ELR (cell line): Measurements from ENCODE around the gene THRA.

ENCODE experiments used
- DNase-seq: peaks from one replicate; pipeline ENCODE4 v3.0.0-alpha.2; 2015; ENCODE audit warnings: low read depth

THRA gene

DNA sequence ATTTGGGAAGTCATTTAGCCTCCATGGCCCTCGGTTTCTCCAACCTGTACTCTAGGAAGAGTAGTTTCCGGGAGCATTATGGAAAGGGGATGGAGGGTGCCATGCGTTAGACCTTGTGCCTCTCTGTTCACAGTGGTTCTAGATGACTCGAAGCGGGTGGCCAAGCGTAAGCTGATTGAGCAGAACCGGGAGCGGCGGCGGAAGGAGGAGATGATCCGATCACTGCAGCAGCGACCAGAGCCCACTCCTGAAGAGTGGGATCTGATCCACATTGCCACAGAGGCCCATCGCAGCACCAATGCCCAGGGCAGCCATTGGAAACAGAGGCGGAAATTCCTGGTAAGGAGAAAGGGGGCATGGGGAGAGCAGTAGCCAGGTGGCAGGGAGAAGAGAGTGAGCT lies 21.7 kb downstream of the THRA start:
- no peak for DNase-seq

DNA sequence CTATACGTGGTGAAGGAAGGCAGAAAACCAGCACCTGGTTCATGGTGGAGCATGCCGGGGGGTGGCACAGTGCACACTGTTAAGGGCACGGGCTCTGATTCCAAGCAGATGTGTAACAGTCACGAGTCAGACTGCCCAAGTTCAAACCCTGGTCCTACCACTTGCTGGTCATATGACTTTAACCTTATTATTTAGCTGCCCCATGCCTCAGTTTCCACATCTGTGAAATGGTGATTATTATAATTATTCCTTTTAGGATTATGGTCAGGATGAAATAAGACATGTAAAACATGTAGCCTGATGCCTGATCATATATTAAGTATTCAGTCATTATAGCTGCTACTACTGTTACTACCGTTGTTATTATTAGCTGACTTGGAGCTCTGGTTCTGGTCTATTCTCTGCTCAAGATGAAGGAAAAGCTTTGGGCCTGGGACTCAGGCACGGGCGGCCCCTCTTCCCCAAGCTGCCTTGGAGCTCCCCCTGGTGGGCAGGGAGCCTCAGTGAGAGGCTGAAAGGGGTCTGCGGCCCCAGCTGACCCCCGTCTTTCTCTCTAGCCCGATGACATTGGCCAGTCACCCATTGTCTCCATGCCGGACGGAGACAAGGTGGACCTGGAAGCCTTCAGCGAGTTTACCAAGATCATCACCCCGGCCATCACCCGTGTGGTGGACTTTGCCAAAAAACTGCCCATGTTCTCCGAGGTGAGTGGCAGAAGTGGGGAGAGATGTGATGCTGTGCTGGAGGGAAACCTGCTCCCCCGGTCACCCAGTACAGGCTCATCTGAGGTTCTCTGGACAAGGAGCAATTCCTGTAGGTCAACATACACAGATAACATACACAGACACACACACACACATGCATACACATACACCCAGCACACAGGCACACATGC lies 23.6 kb downstream of the THRA start:
- peak; percentile 64 for DNase-seq

DNA sequence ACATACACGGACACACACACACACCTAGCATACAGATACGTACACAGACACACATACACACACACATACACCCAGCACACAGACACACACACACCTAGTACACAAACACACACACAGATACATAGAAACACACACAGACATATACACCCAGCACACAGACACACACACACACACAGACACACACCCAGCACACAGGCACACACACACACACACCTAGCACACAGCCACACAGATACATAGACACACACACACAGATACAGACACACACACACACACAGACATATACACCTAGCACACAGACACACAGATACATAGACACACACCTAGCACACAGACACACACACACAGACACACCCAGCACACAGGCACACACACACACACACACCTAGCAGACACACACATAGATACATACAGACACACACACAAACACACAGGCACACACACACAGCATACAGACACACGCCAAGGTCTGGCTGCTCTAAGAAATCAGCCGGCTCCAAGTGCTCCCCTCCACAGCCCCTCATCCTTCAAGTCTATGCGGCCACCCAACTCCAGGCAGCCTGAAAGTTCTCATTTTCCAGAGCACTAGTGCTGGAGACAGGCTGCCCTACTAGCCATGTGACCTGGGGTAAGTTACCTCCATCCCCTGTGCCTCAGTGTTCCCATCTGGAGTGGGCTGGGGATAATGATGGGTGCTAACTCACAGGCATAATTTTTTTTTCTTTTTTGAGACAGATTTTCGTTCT lies 24.5 kb downstream of the THRA start:
- no peak for DNase-seq

DNA sequence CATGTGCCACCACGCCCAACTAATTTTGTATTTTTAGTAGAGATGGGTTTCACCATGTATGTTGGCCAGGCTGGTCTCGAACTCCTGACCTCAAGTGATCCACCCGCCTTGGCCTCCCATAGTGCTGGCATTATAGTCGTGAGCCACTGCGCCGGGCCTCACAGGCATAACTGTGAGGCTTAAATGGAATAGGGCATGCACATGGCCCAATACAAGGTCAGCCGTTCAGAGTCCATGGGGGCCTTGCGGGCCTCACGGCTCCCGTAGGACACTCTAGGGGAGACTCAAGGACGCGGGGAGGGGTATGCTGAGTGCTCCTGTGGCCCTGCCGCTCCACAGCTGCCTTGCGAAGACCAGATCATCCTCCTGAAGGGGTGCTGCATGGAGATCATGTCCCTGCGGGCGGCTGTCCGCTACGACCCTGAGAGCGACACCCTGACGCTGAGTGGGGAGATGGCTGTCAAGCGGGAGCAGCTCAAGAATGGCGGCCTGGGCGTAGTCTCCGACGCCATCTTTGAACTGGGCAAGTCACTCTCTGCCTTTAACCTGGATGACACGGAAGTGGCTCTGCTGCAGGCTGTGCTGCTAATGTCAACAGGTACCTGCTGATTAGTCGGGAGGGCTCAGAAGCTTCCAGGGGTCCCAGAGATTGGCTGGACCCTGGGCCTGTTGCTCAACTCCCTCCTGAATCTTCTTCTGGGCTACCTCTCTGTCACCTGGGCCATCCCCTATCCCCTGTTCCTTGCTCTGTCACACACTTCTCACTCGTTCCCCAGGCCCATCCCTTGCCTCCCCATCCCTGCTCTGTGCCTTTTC lies 25.3 kb downstream of the THRA start:
- DNase-seq, result no peak

DNA sequence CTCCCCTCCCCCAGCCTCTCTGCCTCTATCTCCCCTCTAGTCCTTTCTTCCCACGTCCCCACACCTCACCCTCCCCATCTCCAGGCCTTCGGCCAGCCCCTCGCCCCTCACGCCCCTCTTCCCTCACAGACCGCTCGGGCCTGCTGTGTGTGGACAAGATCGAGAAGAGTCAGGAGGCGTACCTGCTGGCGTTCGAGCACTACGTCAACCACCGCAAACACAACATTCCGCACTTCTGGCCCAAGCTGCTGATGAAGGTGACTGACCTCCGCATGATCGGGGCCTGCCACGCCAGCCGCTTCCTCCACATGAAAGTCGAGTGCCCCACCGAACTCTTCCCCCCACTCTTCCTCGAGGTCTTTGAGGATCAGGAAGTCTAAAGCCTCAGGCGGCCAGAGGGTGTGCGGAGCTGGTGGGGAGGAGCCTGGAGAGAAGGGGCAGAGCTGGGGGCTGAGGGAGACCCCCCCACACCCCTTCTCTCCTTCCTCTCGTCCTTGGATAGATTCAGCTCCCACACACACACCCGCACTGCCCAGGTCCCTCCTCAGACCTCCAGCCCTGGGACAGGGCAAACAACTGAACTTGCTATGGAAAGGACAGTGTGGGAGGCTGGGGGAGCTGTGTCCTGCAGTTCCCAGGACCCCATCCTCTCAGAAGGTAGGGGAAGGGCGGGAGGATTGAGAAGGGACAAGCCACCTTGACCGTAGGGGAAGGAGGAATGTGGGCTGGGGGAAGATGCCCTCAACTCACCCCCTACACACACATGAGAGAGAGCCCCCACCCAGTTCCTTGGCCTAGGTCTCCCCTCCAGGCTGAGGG lies 26.5 kb downstream of the THRA start:
- DNase-seq, result no peak

DNA sequence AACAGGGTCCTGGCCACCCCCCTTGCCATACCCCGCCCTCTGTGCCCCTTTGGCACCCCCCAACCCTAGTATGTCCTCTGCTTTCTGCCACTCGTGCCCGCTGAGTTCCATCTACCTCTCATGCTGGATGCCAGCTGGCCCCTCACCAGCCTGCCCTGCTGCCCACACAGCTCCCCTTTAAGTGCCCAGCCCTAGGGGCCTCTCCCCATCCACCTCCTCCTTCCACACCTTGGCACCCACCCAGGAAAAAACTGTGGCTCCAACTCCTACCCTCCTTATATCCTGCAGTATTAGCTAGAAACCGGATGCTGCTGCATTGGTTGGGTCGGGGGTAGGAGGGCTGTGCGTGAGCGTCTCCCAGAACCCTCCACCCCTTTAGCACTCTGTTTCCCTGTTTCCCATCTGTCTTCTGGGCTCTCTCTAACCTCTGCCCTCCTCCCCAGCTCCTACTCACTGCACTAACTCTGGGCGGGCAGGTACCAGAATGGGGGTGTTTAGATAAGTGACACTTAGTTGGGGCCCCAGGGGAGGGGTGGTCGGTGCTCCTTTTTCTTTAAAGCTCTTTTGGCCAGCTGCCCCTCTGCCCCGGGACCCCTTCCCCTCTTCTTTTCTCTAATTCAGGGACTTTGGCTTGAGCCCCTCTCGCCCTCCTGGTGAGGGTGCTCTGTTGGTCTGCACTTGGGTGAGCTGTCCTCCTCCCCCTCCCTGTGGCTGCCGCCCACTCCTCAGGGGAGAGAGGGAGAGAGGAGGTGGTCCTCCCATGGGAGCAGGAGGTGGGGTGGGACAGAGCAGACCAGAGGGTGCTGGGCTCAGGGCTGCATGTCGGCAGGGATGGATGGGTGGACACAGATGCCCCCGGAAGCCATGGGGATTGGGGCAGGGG lies 27.7 kb downstream of the THRA start:
- DNase-seq, result no peak

DNA sequence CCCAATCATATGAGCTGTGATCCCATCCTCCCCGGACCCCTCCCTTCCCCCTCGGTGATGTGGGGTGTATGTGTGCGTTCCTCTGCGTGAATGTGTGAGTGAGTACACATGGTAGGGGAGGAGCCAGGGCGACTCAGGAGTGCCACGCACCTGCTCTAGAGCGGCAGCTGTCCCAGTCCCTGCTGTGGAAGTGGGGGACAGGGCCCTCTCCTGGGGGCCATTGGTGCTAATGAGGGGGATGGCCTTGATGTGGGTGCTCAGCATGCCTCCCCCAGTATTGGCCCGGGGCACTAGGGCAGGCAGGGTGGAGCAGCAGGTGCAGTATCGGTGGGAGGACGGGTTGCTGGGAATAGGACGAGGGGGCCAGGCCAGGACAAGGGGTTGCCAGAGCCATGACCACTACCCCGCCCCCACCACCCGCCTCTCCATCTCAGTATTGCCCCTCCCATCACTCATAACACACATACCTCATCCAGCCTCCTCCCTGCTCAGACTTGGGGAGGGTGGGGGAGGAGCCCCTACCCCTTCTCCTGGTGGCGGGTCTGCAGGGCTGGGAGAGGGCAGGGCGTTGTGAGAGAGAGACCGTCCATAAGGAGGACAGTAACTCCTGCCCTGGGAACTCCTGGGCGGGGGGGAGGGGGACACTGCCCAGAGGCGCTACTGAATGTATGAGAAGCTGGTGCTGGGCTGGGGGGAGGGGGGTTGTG lies 29.1 kb downstream of the THRA start:
- DNase-seq, result no peak

DNA sequence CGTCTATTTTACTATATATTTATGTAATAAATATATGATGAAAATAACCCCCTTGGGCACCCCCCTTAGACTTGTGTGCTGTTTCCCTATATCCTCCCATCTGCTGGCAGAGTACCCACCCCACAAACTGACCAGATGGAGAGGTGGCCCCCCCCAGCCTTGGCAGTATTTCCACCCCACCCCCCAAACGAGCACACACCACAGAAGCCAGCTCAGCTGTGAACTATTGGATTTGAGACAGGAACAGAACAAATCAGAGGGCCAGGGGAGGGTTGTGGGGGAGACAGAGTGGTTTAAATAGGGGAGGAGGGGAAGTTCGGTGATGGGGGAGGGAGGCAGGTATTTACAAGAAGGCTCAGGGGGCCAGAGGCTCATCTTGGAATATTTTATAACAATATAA lies 29.8 kb downstream of the THRA start:
- no peak for DNase-seq

DNA sequence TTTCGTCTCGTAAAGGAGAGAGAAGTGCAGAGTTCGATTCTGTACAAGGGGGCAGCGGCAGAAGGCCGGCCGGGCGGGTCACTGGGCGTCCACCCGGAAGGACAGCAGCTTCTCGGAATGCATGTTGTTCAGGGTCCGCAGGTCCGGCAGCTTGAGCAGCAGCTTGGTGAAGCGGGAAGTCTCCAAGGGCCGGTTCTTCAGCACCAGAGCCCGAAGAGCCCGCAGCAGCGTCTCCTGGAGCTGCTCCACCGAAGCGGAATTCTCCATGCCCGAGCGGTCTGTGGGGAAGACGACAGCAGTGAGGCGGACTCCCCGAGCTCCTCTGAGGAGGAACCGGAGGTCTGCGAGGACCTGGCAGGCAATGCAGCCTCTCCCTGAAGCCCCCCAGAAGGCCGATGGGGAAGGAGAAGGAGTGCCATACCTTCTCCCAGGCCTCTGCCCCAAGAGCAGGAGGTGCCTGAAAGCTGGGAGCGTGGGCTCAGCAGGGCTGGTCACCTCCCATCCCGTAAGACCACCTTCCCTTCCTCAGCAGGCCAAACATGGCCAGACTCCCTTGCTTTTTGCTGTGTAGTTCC lies 30.3 kb downstream of the THRA start:
- no peak for DNase-seq

DNA sequence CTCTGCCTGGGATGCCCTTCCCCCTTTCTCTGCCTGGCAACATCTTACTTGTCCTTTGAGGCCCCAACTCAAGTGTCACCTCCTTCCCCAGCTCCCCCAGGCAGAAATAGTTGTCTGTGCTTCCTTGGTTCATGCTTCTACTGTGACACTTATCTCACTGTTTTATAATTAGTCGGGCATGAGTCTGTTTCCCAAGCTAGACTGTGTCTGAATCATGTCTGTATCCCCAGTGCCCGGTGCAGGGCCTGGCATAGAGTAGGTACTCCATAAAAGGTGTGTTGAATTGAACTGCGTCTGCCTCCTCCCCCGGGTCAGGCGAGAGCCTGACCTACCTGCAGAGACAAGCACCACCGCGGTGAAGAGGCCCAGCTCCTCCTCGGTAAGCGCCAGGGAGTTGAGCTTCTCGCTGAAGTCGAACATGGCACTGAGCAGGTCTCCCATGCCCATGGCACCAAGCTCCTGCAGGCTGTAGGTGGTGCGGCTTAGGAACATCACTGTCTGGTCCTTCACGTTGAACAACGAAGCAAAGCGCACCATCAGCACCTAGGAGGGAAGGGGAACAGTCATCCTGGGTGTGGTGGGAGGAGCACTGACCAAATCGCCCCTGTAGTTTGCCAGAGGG lies 30.9 kb downstream of the THRA start:
- no peak for DNase-seq

DNA sequence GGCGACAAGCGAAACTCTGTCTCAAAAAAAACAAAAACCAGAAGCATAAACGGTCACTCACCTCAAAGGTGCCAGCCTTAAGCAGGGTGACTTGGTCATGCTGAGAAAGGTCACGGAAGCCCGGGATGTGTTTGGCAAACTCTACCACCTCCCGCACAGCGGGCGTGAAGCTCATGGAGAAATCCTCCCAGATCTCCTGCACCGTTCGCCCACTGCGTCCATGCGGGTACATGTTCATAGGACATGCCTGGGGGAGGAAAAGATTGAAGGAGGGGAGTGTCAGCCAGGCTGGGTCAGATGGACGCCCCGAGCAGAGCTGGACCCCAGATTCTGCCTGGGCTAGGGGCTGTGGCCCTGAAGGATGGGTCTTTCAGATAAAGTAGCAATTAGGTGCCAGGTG lies 32.1 kb downstream of the THRA start:
- no peak for DNase-seq

DNA sequence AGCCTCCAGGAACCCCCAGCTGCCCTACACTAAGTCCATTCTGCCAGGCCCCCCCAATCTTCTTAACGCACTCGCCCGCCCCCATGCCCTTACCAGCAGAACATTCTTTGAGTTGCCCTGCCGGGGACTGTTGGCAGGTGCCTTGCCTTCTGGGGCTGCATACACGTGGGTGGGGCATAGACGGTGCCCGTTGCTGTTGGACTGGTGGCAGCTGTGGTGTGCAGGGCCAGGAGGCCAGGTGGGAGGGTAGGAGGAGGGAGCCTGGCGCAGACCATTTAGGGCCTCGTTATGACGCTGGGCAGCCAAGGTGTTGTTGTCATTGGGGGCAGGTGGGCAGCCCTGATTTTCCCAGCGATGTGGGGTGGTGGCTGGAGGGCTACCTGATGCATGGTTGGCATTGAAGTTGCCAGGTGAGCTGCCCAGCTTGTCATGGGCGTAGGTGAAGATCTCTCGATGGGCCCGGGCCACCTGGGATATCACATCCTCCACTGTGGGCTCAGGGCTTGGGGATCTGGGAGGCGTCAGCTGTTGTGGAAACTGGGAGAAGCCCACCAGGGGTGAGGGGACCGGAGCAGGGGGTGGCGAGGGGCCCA lies 32.7 kb downstream of the THRA start:
- DNase-seq, result no peak

DNA sequence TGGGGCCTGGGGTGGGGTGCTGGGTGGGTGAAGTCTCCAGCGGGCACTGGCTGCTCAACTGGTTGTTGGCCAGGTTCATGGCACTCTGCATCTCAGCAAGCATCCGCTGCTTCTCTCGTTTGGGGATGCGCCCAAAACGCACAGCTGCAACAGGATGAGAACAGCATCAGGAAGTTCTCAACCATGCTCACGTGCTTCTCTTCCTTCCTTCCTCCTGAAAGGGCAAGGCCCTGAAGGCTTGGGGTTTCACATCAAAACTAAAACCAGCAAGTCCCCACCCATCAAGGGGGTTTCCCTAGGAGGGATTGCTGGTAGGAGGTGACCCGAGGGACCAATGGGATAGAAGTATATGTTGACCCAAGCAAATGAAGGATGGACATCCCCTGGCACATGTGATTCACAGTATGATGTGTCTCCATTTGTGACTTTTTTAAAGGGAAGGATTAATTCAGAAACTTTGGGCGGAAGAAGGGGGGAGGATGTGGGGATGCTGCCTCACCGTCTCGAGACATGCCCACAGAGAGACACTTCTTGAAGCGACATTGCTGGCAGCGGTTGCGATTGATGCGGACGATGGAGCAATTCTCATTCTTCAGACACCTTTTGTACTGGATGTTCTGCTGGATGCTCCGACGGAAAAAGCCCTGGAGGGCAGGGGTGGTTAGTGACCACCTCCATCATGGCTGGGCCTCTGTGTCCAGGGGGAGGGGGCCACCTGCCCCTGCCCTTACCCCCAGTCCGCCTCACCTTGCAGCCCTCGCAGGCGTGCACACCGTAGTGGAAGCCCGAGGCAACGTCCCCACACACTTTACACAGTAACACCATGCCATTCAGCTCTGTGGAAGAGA lies 33.4 kb downstream of the THRA start:
- no peak for DNase-seq

DNA sequence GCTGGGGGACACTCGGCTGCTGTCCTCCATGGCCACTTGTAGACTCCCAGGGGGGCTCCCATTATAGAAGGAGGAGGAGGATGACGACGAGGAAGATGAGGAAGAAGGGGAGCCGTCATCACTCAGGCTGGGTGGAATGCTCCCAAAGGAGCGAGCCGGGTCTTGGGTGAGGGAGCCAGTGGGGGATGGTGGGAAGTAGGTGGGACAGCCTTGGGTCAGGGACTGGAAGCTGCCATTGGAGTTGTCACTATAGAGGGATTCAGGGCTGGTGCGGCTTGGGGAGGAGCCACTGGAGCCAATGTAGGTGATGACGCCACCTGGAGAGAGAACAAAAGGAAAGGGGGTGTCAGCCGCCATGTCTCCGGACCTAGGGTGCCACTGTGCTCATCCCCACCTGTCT lies 34.3 kb downstream of the THRA start:
- DNase-seq, result no peak

DNA sequence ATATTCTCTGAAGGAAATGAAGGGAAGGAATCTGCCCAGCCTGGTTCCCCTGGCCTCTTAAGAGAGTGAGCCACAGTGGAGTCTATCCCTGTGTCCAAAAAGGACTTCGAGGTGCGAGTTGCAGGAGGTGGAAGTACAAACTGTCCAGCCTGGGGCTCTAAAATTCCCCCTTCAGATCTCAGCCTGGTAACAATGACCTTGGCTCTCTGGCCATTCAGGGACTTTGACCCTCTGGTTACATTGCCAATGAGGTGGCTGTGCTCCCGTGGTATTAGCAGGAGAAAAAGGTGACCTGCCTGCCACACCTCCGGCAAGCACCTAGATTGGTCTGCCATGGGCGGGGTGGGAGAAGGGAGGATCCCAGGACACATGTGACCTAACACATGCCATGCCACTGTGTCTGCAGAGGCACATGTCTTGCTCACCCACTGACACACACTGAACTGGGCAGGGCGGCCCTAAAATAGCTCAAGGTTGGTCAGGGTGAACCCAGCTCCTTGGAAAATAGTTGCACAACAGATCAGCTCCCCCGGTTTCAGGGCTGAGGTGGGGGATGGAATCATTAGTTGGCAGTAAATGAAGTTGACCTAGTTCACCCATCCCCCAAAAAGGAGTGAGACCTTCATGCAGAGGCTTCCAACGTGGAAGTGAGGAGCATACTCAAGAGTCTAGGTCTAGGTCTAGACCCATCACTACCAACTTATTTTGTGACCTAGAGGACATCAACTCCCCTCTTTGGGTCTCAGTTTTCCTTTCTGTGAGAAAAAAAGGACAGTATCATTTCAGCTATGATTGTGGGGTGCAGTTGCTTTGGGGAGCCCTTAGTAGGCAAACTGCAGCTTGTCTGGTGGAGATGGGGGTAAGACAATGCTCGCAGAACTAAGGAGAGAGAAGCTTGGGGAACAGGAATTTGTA lies 35.4 kb downstream of the THRA start:
- DNase-seq, result peak; percentile 55

DNA sequence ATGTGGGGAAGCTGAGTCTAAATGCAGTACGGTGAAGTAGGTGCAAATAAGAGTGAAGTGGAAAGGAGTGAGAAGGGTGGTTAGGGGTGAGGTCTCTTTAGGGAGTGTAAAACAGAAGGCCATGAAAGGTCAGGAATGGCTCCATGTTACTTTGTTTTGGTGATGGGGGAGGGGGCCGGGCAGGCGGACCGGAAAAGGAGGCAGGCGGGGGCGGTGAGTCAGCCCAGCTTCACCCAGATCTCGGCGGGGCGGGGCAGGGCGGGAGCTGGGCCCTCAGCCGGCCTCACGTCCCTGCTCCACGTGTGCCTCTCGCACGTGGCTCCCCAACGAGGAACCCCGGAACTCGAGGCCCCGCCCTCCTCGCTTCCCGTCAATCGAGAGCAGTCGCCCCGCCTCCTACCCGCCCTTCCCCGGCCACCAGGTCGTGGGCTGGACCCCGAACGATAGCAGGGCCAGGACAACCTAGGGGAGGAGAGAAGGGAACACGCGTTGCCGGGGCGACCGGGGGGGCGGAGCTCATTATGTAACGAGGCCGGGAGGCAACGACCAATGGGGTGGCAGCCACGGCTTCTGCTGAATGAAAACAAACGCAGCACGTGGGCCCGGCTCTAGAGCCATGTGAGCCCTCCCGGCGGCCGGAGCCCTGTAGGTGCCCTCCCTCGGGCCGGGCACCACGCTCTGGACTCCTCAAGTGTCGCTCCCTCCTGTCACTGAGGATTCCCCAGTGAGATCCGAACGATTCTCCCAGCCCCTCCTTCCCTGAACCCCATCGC lies 36.3 kb downstream of the THRA start:
- DNase-seq, result peak; percentile 100
